Subcutaneous adipose tissue (tissue), 4 donors: ENCODE measurements around the gene SEMA5B. TPM values are rescaled to one million over a fixed set of nuclear protein-coding genes. Genes with fewer than 3 reads are reported as not detected.

Source experiments
- CTCF ChIP-seq: fragments of 450-650 bp; IDR thresholded peaks from one replicate; pipeline ENCODE4 v1.5.1; 2016; ENCODE audit warnings: low read depth, mild to moderate bottlenecking, control low read depth, antibody characterized with exemption, moderate library complexity
- total RNA-seq, 4 donors: library from RNA; depleted of rRNA; stranded (reverse); fragments of >200 nt; gene quantifications; one replicate each; pipeline ENCODE4 v1.1.0, GENCODE V29; 2016

SEMA5B gene
- total RNA-seq, 4 donors from 2014 or later = 0.51 to 0.88 TPM; not detected in 2

GRCh38 chr3:122890077-122890719, 137.4 kb downstream of the SEMA5B start:
- no peak for TF ChIP-seq CTCF

GRCh38 chr3:122886946-122887345, 140.6 kb downstream of the SEMA5B start:
- no peak for TF ChIP-seq CTCF

GRCh38 chr3:122886251-122886650, 141.3 kb downstream of the SEMA5B start:
- TF ChIP-seq CTCF = no peak

- no peak for TF ChIP-seq CTCF
Measured at GRCh38 chr3:122882361-122882947, 145.1 kb downstream of the SEMA5B start.

GRCh38 chr3:122880624-122881023, 146.9 kb downstream of the SEMA5B start:
- TF ChIP-seq CTCF = no peak

GRCh38 chr3:122880173-122880572, 147.4 kb downstream of the SEMA5B start:
- TF ChIP-seq CTCF = no peak

- no peak for TF ChIP-seq CTCF
Measured at GRCh38 chr3:122875547-122876127, 151.9 kb downstream of the SEMA5B start.
